HG03571 (cell line): ENCODE data around the gene HOXB6.

ENCODE experiments used
- ATAC-seq: cut with Tn5 transposase; IDR thresholded peaks from one replicate; pipeline ENCODE4 v1.9.1; 2021; ENCODE audit not compliant: unreplicated experiment

HOXB6 gene

GRCh38 chr17:48568499-48569239, 36.1 kb downstream of the HOXB6 start:
- ATAC-seq = no peak

GRCh38 chr17:48567646-48568354, 37.0 kb downstream of the HOXB6 start:
- ATAC-seq = no peak

DNA sequence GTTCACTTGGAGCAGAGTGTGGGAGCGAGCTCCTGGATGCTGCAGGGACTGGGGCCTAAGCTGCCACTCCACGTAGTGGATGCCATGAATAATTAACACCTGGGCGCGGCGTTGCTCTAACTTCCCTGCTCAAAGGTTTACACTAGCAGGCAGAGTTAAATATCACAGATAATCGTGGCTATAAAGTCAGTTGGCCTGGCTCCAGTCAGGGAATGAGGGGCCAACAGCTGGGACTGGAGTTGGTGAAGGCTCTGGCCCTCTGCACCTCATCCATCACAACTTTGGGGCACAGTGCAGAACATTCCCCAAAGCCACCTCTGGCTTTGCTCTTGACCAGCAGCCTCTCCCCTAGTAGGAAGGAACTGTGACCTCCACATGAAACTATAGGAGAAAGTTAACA, 37.6 kb downstream of the HOXB6 start:
- ATAC-seq = no peak

- no peak for ATAC-seq
These were observed 38.1 kb downstream of the HOXB6 start for GRCh38 chr17:48566717-48567116.

- ATAC-seq = no peak
These were observed 38.7 kb downstream of the HOXB6 start for GRCh38 chr17:48565925-48566710.

DNA sequence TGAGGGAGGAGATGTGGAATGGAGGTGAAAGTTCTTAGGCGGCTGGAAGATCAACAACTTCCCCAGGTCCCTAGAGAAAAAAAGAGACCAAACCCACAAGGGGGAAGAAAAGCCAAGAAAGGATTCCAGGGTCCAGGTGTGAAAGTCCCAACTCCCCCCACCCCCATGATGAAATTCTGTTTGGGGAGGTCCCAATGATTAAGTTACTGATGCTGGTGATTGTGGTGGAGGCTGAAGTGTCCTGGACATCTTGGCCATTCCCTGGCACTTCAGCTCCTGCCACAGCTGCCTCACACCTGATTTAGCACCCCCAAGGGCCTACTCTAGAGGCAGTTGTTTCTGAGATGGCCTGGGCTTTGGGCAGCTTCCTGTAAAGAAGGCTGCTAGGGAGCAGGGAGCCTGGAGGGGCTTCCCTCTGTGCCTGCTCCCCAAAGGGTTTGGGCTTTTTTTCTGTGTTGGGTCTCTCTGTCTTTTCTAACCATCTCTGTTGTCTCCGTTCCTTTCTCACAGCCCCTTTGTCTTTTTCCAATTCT, 39.7 kb downstream of the HOXB6 start:
- ATAC-seq = no peak

DNA sequence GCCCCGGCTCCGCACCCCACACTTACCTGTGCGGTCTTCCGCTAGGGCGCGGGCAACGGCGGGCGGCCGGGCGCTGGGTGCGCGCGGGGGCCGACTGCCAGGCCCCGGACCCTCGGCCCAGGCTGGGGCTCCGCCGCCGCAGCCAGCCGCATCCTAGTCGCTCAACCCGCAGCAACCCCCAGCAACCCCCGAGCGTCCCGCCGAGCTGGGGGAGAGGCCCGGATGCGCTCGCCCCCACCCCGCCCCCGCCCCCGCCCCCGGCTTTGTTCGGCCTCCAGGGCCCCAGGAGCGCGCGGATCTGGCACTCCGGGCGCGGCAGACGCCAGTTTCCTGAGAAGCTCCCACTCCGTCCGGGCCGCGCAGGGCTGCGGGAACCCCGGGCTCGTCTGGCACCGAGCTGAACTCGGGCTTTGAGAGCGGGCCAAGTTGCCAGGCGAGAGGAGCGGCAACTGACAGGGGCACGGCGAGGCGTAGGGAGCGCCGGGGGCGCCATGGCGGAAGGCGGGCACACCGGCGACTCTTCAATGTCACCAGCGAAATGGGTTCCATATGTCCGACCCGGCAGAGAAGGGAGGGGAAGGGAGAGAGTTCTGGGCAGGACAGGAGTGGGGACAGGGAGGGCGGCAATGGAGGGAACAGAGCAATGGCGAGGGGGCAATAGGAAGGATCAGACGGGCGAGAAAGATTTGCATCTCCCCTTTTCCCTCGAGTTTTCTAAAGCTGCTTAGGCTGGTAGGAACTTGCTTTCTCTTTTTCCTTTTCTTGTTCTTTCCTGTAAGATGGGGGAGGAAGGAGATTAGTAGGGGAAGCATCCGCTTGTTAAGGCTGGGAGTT, 40.4 kb downstream of the HOXB6 start:
- no peak for ATAC-seq

DNA sequence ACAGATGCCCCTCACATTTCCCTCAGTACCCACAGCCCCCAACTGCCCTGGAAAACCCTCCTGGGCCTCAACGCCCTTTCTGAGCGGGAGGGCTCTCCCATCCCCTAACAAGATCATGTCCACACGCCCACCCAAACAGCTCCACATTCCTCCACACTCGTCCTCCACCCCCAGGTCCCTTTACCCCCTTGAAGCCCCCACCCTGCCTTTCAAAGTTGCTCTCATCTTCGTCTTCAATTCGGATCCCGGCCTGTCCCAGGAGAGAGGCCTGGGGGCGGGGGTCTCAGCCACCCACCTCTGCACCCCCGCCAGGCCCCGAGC, 41.0 kb downstream of the HOXB6 start:
- ATAC-seq = no peak

DNA sequence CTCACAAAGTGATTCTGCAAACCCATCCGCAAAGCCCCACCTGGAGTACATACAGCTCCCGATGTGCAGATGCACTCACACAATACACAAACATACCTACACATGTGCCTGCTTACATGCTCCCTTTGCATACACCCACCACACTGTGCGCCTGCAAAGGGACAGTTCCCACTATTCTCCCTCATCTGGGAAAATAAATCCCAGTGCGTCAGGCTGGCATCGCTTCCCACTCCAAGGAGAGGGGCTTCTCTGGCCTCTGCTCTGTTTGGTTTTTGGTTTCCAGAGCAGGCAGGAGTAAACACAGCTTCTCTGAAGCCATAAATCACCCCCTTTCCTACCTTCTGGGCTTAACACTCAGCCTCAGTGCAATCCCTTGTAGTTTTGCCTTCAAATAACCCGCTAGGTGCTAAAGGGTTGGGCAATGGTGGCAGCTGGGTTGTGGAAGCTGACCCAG, 41.4 kb downstream of the HOXB6 start:
- ATAC-seq = no peak

DNA sequence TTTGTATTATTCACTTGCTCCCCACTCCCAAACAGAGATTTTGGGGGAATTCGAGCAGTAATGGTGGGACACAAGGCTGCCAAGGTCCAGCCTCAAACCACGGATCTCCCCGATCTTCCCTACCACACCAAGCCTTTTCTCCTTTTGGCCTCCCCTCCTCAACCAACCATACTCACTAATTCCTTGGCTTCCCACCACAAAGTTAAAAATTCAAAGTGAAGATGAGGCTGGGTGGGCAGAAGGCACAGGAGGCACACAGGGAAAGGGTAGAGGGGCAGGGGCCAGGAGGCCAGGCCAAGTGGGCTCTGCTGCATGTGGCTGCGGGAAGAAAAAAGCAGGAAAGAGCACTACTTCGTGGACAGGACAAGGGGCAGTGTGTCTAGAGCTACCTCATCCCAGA, 41.9 kb downstream of the HOXB6 start:
- no peak for ATAC-seq

DNA sequence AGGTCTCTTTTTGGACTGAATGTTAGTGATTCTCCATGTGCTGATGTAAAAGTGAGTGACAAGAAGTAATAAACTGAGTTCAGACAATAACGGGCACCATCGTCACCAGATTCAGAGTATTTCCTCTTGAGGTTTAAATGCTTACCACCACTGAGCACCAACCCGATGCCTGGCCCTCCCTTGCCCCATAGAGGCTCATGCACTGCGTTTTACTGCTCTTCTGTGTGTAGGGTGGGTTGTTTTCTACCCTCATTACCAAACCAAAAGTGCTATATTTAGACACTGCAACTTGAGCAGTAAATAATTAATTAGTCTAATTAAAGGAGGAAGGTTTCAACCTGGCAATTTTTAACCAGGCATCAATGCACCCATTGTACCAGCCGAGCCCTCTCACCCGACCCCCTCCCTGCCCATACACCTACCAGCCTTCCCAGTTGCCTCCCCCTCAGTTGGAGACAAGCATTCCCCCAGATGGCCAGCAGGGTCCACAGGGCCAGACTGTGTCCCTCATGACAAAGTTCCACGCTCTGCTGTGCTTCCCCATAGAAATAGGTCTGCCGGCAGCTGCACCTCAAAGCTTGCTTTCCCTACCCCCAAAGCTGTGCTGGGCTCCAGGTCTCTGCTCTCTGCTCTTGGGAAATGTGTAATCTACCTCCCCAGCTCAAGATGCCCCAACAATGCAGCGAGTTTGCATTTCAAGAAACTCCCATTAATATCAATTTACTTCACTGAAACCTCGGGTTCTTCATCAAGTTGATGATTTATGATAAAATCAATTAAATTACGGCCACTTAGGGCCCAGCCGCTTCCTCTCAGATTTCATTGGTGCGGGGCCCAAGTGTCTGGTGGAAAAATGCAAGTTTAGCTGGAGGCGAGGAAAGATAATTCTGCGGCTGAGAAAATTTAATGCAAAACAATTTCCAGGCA, 42.6 kb downstream of the HOXB6 start:
- peak; percentile 60 for ATAC-seq

DNA sequence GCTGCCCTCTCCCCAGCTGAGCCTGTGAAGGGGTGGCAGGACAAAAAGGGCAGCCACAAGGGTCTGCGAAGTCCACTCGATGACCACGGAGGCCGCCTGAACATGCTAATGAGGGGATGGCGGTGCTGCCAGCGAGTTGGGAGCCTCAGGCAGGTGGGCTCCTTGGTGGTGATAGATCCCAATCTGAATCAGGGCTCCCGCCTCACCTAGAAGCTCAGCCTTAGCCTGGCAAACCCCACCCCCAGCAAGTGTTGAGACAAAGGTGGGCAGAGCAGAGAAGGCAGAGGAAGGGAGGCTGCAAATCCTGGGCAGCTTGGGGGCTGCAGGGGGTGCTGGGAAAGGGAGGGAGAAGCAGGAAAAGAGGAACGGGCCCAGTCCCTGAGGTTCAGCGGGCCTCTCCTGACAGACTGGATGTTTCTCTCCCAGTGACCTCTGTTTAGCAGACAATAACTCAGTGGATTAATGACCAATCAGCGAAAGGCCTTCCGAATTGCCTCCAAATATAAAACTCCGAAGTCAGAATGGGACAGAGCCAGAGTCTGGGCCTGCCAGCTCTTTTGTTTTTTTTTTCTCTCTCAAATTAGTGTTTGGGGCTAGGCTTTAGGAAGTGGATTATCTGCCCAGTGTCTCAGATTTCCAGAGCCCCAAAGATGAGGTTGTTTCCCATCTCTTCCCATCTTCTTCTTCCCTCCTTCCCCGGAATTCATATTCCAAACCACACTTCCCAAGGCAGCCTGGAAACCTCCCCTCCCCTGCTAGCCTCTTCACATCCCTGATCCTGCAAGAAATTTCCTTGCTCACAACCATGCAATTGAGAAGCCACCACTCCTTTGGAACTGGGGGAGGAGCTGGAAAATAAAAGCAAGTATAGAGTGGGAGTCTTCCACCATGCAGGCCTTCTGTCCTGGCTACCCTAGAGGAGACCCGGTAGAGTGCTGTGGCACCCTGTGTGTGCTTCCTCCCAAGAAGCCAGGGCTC, 44.7 kb downstream of the HOXB6 start:
- no peak for ATAC-seq

GRCh38 chr17:48559122-48559839, 45.5 kb downstream of the HOXB6 start:
- ATAC-seq = no peak

- ATAC-seq = no peak
These were observed 46.0 kb downstream of the HOXB6 start for GRCh38 chr17:48558831-48559121.

DNA sequence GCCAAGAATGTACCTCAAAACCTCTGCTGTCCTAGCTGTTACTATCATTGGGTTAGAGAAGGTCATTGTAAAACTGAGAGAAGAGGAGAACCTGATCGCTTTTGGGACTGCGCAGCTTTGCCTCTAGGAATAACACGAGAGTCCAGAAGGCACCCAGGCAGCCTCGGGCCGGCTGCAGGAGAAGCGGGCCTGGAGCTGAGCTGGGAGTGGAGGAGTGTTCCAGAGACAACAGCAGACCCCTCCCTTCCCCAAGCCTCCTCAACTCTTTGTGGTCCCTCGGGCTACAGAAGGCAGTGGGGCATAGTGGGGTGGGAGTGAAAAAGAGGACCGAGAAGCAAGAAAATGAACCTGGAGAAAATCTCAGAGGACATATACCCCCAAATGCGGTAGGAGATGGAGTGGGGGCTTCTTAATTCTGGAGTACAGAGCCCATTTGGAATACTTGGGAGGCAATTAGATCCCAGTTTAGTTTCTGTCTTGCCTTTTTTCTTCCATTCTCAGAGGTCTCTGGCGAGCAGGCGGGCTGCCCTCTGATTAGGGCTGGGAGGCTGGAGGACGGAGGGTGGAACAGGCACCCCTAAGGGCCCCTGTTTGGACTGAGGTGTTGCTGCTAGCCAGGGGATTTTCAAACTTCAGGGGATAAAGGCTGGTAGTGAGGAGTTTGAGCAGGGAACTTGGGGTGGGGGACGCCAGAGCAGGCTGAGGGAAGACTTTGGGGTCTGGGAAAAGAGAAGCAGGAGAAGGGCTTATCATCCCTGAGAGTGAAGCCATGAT, 46.5 kb downstream of the HOXB6 start:
- no peak for ATAC-seq

DNA sequence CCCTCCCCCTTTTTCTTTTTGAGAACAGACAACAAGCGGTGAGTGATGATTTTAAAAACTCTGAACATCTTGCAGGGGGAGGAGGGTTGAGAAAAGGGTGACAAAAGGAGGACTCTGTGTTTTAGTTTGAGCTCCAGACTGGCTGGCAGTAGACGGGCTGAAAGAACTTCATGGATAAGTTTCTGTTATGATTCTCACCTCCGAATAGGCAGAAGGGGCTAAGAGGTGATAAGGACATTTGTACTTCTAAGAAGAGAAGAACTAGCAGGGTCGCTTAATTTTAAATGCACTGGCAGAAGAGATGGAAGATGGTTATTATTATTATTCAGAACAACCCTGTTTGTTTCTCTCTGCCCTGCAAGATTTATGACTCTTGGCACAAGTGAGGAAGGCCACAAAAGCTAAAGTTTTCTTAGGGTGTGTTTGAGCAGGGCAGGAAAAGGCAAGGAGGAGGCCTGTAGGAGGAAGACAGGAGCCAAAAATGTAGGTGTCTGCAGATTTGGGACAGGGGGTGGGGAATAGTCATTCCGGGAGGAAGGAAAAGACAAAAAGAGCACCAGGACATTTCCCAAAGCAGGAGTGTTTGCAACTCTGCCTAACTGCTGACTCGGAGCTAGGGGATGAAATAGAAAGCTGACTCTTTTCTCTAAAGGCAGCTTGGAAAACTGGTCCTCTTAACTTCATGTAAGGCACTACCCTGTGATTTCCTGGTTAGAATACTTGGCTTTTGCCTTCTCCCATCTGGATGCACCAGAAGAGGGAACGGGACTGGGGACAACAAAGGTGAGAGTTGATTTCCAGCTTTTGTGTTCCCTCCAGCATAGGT, 48.0 kb downstream of the HOXB6 start:
- ATAC-seq = no peak

DNA sequence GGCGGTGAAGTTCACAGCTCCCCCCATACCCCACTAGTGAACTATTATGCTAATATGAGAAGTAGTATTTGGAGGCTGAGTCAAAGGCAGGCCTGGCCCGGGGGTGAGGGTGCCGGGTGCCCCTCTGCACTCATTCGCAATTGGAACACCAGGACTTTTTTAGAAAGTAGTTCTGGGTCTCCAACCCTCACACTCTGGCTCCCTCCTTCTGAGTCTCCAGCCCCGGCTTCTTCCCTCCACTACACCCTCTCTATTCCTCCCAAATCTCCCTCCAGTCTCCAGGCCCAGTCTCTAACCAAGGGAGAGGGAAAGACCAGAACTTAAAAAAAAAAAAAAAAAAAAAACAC, 48.6 kb downstream of the HOXB6 start:
- no peak for ATAC-seq
